ENCODE results near the gene LYL1. TPM values are rescaled to one million over a fixed set of nuclear protein-coding genes. Genes with fewer than 3 reads are reported as not detected.
"Not testable (repeated sequence)": the region's sequence is repeated elsewhere in the genome, so short reads cannot be mapped to it uniquely, and the experiment has no call there.

The LYL1 gene
- total RNA-seq: 1 to 10 TPM; 4.8 to 6.3 TPM

GRCh38 chr19:13102666-13103580, at the start of gene LYL1:
Gene LYL1 (minus strand): TSS chr19:13102858. CDS start chr19:13101171, 1,687 bp downstream.
- DNase-seq (peak in 1 of 2 donors; percentile 65), ATAC-seq (replicated peaks in 1 of 2) (peak in 1 of 2 donors; percentile 19)
- H3K36me3 Mint-ChIP-seq (ENCODE audit: insufficient read depth in 2 of 2): peaks cover 3 to 5% of the 10 kb centered on the region in 2 donors
- peaks cover 10% of the 10 kb centered on the region for H3K27me3 Mint-ChIP-seq (ENCODE audit: low read depth)
- peaks cover 0 to 5% of the 10 kb centered on the region in 2 donors for H3K9me3 Mint-ChIP-seq
- no peak within 1 kb of the TSS for H3K27ac Mint-ChIP-seq
- H3K4me3 Mint-ChIP-seq: peak within 1 kb of the TSS; percentile 78
- H3K4me1 Mint-ChIP-seq (ENCODE audit: low read depth): peaks cover 42% of the 10 kb centered on the region

- Mint-ChIP-seq H3K27ac (peak overlapping the region; percentile 98), H3K9me3 (no peaks in the 10 kb centered on the region), H3K27me3 (ENCODE audit: low read depth) (no peaks in the 10 kb centered on the region), H3K36me3 (ENCODE audit: insufficient read depth in 2 of 2) (peaks cover 13 to 19% of the 10 kb centered on the region in 2 donors), H3K4me1 (ENCODE audit: low read depth) (peaks cover 32% of the 10 kb centered on the region), H3K4me3 (peak overlapping the region; percentile 89 to 99)
- peak; percentile 49 to 51 for ATAC-seq (replicated peaks in 1 of 2)
- DNase-seq: peak; percentile 95 to 96
Observed at GRCh38 chr19:13151605-13152355, 49.1 kb upstream of the LYL1 start.

GRCh38 chr19:13150931-13151604, 48.4 kb upstream of the LYL1 start:
- H3K4me3 Mint-ChIP-seq: peak overlapping the region; percentile 89 to 99
- no peaks in the 10 kb centered on the region for H3K9me3 Mint-ChIP-seq
- H3K36me3 Mint-ChIP-seq (ENCODE audit: insufficient read depth in 2 of 2): peaks cover 13 to 19% of the 10 kb centered on the region in 2 donors

GRCh38 chr19:13150187-13150930, 47.7 kb upstream of the LYL1 start, which contains the start of the genes IER2 and STX10:
Gene IER2 (plus strand): TSS chr19:13150411. CDS start chr19:13153187, 2,776 bp downstream.
Gene STX10 (minus strand): TSS chr19:13150375. CDS start chr19:13150173, 202 bp downstream.
- no peaks in the 10 kb centered on the region for H3K9me3 Mint-ChIP-seq
- peak within 1 kb of the TSS; percentile 93 for H3K27ac Mint-ChIP-seq
- H3K27me3 Mint-ChIP-seq (ENCODE audit: low read depth): no peaks in the 10 kb centered on the region
- DNase-seq (peak; percentile 94 to 96), ATAC-seq (replicated peaks in 1 of 2) (peak; percentile 53 to 57)
- H3K4me3 Mint-ChIP-seq: peak within 1 kb of the TSS; percentile 89 to 99
- peaks cover 21% of the 10 kb centered on the region for H3K4me1 Mint-ChIP-seq (ENCODE audit: low read depth)
- peaks cover 13 to 19% of the 10 kb centered on the region in 2 donors for H3K36me3 Mint-ChIP-seq (ENCODE audit: insufficient read depth in 2 of 2)

More at GRCh38 chr19:13150931-13151604, 48.4 kb upstream of the LYL1 start:
- Mint-ChIP-seq H3K27ac (peak overlapping the region; percentile 93), H3K4me1 (ENCODE audit: low read depth) (peaks cover 25% of the 10 kb centered on the region), H3K27me3 (ENCODE audit: low read depth) (no peaks in the 10 kb centered on the region)
- peak in 1 of 2 donors; percentile 44 for DNase-seq
- peak in 1 of 2 donors; percentile 0 for ATAC-seq (replicated peaks in 1 of 2)

- Mint-ChIP-seq H3K36me3 (ENCODE audit: insufficient read depth in 2 of 2) (peaks cover 13 to 17% of the 10 kb centered on the region in 2 donors), H3K4me1 (ENCODE audit: low read depth) (peaks cover 21% of the 10 kb centered on the region), H3K27ac (no peak overlapping the region), H3K27me3 (ENCODE audit: low read depth) (no peaks in the 10 kb centered on the region), H3K4me3 (peak overlapping the region; percentile 89 to 99), H3K9me3 (no peaks in the 10 kb centered on the region)
- DNase-seq (peak in 1 of 2 donors; percentile 53), ATAC-seq (replicated peaks in 1 of 2) (peak; percentile 4 to 9)
Observed at GRCh38 chr19:13149628-13150186, 47.0 kb upstream of the LYL1 start.

GRCh38 chr19:13149173-13149627, 46.5 kb upstream of the LYL1 start:
- Mint-ChIP-seq H3K4me1 (ENCODE audit: low read depth) (peaks cover 21% of the 10 kb centered on the region), H3K36me3 (ENCODE audit: insufficient read depth in 2 of 2) (peaks cover 11 to 12% of the 10 kb centered on the region in 2 donors)

GRCh38 chr19:13146763-13147563, 44.3 kb upstream of the LYL1 start:
- Mint-ChIP-seq H3K9me3 (no peaks in the 10 kb centered on the region), H3K27me3 (ENCODE audit: low read depth) (no peaks in the 10 kb centered on the region), H3K4me1 (ENCODE audit: low read depth) (peaks cover 21% of the 10 kb centered on the region), H3K4me3 (no peak overlapping the region), H3K27ac (no peak overlapping the region), H3K36me3 (ENCODE audit: insufficient read depth in 2 of 2) (peaks cover 3 to 5% of the 10 kb centered on the region in 2 donors)
- DNase-seq (no peak), ATAC-seq (replicated peaks in 1 of 2) (no peak)

More at GRCh38 chr19:13149173-13149627, 46.5 kb upstream of the LYL1 start:
- not testable (repeated sequence) for H3K9me3 Mint-ChIP-seq; H3K27me3 Mint-ChIP-seq (ENCODE audit: low read depth); ATAC-seq (replicated peaks in 1 of 2); H3K27ac Mint-ChIP-seq; DNase-seq
- peak overlapping the region; percentile 89 to 99 for H3K4me3 Mint-ChIP-seq

GRCh38 chr19:13139633-13140311, 37.1 kb upstream of the LYL1 start:
- DNase-seq (no peak), ATAC-seq (replicated peaks in 1 of 2) (no peak)
- no peaks in the 10 kb centered on the region for H3K9me3 Mint-ChIP-seq
- H3K27ac Mint-ChIP-seq: peak overlapping the region; percentile 54
- H3K27me3 Mint-ChIP-seq (ENCODE audit: low read depth): no peaks in the 10 kb centered on the region
- peaks cover 0 to 3% of the 10 kb centered on the region in 2 donors for H3K36me3 Mint-ChIP-seq (ENCODE audit: insufficient read depth in 2 of 2)
- H3K4me3 Mint-ChIP-seq: no peak overlapping the region
- H3K4me1 Mint-ChIP-seq (ENCODE audit: low read depth): no peaks in the 10 kb centered on the region

GRCh38 chr19:13138916-13139198, 36.2 kb upstream of the LYL1 start:
- Mint-ChIP-seq H3K9me3 (no peaks in the 10 kb centered on the region), H3K4me1 (ENCODE audit: low read depth) (no peaks in the 10 kb centered on the region), H3K36me3 (ENCODE audit: insufficient read depth in 2 of 2) (peaks cover 0 to 3% of the 10 kb centered on the region in 2 donors), H3K27ac (no peak overlapping the region), H3K4me3 (no peak overlapping the region), H3K27me3 (ENCODE audit: low read depth) (no peaks in the 10 kb centered on the region)
- DNase-seq: no peak
- no peak for ATAC-seq (replicated peaks in 1 of 2)

- Mint-ChIP-seq H3K9me3 (no peaks in the 10 kb centered on the region), H3K36me3 (ENCODE audit: insufficient read depth in 2 of 2) (peaks cover 0 to 7% of the 10 kb centered on the region in 2 donors), H3K27me3 (ENCODE audit: low read depth) (no peaks in the 10 kb centered on the region), H3K27ac (no peak overlapping the region), H3K4me3 (no peak overlapping the region), H3K4me1 (ENCODE audit: low read depth) (peaks cover 3% of the 10 kb centered on the region)
- DNase-seq (no peak), ATAC-seq (replicated peaks in 1 of 2) (no peak)
Observed at GRCh38 chr19:13138171-13138915, 35.7 kb upstream of the LYL1 start.
